Esophagus squamous epithelium (tissue), 4 donors: ENCODE results near the gene TMEM145.

Experiments used
- CTCF ChIP-seq, 6 experiments: fragments of 450-650 bp in 4 of 6; fragments of 200-600 bp in 2 of 6; sonication (generic) in 2 of 6; IDR thresholded peaks; one replicate each; pipeline ENCODE4 v1.5.1; 2016 to 2019; ENCODE audit warnings: antibody characterized with exemption in 6 of 6, mild to moderate bottlenecking in 4 of 6, moderate library complexity in 4 of 6
- POLR2A ChIP-seq, 4 donors: fragments of 450-650 bp; IDR thresholded peaks; one replicate each; pipeline ENCODE4 v1.6.1; 2017; ENCODE audit warnings: antibody characterized with exemption in 4 of 4, mild to moderate bottlenecking in 4 of 4, moderate library complexity in 3 of 4

- TF ChIP-seq CTCF (IDR thresholded peaks at IDR 0.05) = no peak
- TF ChIP-seq POLR2A (IDR thresholded peaks at IDR 0.05) = no peak
Measured at GRCh38 chr19:42316223-42317211, 3.4 kb downstream of the TMEM145 start.
